Measurements from ENCODE around the gene PAQR9. TPM values are rescaled to one million over a fixed set of nuclear protein-coding genes. Genes with fewer than 3 reads are reported as not detected.

PAQR9 gene
- total and polyA plus RNA-seq, 2 of the 13 experiments (the other 11 are each of a cell fraction or from before 2014, with no cell fraction given): 3.7 to 10.3 TPM

DNA sequence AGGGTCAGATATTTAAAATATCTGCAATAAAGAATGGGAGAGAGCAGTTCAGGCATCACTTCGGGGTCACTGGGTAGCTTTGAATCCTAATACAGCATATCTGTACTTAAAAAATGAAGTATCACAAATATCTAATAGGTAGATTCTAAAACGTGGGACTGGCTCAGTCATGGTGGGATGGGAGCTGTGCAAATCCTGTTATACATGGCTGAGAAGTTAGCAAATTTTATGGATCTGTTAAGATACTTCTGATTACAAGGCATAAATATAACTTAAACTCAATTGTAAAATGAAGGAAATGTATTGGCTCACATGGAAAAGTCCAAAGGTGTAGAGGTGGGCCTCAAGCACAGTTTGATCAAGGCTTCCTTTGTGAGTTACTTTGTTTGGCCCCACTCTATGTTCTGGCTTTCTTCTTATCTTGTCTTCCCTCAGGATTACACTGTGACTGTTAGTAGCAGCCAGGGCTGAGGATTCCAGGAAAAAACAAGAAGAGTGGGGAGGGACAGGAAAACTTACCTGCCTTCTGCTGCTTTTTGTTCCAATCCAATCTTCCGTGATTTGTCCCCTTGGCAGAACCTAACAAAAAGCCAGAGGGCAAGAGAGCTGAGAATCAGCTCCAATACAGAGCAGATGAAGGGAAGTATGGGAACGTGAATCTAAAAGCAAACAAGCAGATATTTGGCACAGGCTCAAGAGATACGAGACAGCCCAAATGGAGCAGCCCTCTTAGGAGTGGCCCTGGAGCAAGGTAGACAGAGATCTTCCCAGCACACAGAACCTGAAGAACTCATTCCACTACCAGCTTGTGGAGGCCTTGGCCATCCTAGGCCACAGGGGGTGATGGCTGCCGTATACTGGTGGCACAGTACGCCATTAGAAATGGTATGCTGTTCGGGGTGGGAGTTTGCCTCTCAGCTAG is 10.9 kb downstream of the PAQR9 start (continued):
- TF ChIP-seq, protein P1, sequence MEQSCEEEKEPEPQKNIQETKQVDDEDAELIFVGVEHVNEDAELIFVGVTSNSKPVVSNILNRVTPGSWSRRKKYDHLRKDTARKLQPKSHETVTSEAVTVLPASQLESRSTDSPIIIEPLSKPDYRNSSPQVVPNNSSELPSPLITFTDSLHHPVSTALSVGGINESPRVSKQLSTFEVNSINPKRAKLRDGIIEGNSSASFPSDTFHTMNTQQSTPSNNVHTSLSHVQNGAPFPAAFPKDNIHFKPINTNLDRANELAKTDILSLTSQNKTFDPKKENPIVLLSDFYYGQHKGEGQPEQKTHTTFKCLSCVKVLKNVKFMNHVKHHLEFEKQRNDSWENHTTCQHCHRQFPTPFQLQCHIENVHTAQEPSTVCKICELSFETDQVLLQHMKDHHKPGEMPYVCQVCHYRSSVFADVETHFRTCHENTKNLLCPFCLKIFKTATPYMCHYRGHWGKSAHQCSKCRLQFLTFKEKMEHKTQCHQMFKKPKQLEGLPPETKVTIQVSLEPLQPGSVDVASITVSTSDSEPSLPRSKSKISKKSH (CRISPR knock-in tag; IDR thresholded peaks at IDR 0.05; ENCODE audit: borderline replicate concordance): no peak
- TF ChIP-seq, protein P2, sequence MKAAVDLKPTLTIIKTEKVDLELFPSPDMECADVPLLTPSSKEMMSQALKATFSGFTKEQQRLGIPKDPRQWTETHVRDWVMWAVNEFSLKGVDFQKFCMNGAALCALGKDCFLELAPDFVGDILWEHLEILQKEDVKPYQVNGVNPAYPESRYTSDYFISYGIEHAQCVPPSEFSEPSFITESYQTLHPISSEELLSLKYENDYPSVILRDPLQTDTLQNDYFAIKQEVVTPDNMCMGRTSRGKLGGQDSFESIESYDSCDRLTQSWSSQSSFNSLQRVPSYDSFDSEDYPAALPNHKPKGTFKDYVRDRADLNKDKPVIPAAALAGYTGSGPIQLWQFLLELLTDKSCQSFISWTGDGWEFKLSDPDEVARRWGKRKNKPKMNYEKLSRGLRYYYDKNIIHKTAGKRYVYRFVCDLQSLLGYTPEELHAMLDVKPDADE (CRISPR knock-in tag; IDR thresholded peaks at IDR 0.05): no peak
- no peak for TF ChIP-seq PHF20 (CRISPR knock-in tag; IDR thresholded peaks at IDR 0.05)
- TF ChIP-seq, protein P3, sequence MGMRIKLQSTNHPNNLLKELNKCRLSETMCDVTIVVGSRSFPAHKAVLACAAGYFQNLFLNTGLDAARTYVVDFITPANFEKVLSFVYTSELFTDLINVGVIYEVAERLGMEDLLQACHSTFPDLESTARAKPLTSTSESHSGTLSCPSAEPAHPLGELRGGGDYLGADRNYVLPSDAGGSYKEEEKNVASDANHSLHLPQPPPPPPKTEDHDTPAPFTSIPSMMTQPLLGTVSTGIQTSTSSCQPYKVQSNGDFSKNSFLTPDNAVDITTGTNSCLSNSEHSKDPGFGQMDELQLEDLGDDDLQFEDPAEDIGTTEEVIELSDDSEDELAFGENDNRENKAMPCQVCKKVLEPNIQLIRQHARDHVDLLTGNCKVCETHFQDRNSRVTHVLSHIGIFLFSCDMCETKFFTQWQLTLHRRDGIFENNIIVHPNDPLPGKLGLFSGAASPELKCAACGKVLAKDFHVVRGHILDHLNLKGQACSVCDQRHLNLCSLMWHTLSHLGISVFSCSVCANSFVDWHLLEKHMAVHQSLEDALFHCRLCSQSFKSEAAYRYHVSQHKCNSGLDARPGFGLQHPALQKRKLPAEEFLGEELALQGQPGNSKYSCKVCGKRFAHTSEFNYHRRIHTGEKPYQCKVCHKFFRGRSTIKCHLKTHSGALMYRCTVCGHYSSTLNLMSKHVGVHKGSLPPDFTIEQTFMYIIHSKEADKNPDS (CRISPR knock-in tag; IDR thresholded peaks at IDR 0.05): no peak
- TF ChIP-seq, protein P4, sequence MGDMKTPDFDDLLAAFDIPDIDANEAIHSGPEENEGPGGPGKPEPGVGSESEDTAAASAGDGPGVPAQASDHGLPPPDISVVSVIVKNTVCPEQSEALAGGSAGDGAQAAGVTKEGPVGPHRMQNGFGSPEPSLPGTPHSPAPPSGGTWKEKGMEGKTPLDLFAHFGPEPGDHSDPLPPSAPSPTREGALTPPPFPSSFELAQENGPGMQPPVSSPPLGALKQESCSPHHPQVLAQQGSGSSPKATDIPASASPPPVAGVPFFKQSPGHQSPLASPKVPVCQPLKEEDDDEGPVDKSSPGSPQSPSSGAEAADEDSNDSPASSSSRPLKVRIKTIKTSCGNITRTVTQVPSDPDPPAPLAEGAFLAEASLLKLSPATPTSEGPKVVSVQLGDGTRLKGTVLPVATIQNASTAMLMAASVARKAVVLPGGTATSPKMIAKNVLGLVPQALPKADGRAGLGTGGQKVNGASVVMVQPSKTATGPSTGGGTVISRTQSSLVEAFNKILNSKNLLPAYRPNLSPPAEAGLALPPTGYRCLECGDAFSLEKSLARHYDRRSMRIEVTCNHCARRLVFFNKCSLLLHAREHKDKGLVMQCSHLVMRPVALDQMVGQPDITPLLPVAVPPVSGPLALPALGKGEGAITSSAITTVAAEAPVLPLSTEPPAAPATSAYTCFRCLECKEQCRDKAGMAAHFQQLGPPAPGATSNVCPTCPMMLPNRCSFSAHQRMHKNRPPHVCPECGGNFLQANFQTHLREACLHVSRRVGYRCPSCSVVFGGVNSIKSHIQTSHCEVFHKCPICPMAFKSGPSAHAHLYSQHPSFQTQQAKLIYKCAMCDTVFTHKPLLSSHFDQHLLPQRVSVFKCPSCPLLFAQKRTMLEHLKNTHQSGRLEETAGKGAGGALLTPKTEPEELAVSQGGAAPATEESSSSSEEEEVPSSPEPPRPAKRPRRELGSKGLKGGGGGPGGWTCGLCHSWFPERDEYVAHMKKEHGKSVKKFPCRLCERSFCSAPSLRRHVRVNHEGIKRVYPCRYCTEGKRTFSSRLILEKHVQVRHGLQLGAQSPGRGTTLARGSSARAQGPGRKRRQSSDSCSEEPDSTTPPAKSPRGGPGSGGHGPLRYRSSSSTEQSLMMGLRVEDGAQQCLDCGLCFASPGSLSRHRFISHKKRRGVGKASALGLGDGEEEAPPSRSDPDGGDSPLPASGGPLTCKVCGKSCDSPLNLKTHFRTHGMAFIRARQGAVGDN (CRISPR knock-in tag; IDR thresholded peaks at IDR 0.05): peak; percentile 30; the same call in 1 of the 2 replicates
- no peak for TF ChIP-seq TSC22D2 (CRISPR knock-in tag; IDR thresholded peaks at IDR 0.05; ENCODE audit: borderline replicate concordance)
- peak; percentile 82; the same call in 1 of the 2 replicates for TF ChIP-seq TP53 (CRISPR knock-in tag; conservative IDR thresholded peaks at IDR 0.05)
- TF ChIP-seq, protein P5, sequence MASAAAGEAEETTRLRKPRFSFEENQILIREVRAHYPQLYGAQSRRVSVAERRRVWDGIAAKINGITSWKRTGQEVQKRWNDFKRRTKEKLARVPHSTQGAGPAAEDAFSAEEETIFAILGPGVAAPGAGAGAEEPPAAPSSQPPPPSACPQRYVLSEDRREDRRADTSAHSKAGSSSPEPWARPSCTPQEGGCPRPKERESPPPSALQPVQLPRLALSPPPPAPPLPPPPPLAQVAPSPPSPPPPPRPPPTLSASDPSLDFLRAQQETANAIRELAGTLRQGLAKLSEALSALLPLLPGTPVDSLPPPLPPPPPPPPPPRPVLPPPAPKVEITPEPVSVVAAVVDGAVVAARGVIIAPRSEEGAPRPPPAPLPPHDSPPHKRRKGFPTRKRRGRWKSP (CRISPR knock-in tag; IDR thresholded peaks at IDR 0.05): 0 out of 2 replicates have a peak, but pooled peaks have one; percentile 22
- TF ChIP-seq ZNF264 (CRISPR knock-in tag; IDR thresholded peaks at IDR 0.05): no peak
- TF ChIP-seq TBX2 (CRISPR knock-in tag; IDR thresholded peaks at IDR 0.05; ENCODE audit: borderline replicate concordance): no peak
- TF ChIP-seq MTA3 (CRISPR knock-in tag; IDR thresholded peaks at IDR 0.05): no peak
- no peak for TF ChIP-seq EEA1 (CRISPR knock-in tag; IDR thresholded peaks at IDR 0.05; ENCODE audit: borderline replicate concordance)
- TF ChIP-seq ZNF556 (CRISPR knock-in tag; IDR thresholded peaks at IDR 0.05; ENCODE audit: borderline replicate concordance): 0 out of 2 replicates have a peak, but pooled peaks have one; percentile 60
- TF ChIP-seq ZNF773 (CRISPR knock-in tag; IDR thresholded peaks at IDR 0.05; ENCODE audit: borderline replicate concordance): no peak
- TF ChIP-seq EP300 (IDR thresholded peaks at IDR 0.05; ENCODE audit: low read depth in 2 of 2, low read length in 2 of 2): peak in 1 of 2 experiments; percentile 24; a peak in 1 of 4 replicates
- no peak for TF ChIP-seq EP300 (CRISPR knock-in tag; IDR thresholded peaks at IDR 0.05; ENCODE audit: borderline replicate concordance)
- 0 out of 2 replicates have a peak, but pooled peaks have one; percentile 33 for TF ChIP-seq PRMT3 (CRISPR knock-in tag; IDR thresholded peaks at IDR 0.05; ENCODE audit: borderline replicate concordance, low read depth)
